HFFc6 (cell line): Measurements from ENCODE around the gene MAST4. TPM values are rescaled to one million over a fixed set of nuclear protein-coding genes. Genes with fewer than 3 reads are reported as not detected.

Source experiments
- DNase-seq: peaks from one replicate; pipeline ENCODE4 v3.0.0-alpha.2; 2018
- H3K27ac Mint-ChIP-seq: 2 replicates; pipeline ENCODE4 v1.8.0; 2020; ENCODE audit warnings: mild to moderate bottlenecking, mixed read lengths
- H3K27me3 Mint-ChIP-seq: 2 replicates; pipeline ENCODE4 v1.8.0; 2021; ENCODE audit warnings: mild to moderate bottlenecking, moderate library complexity, mixed read lengths; ENCODE audit not compliant: insufficient read depth
- H3K36me3 Mint-ChIP-seq: 2 replicates; pipeline ENCODE4 v1.8.0; 2021; ENCODE audit warnings: low read depth, mixed read lengths
- H3K4me1 Mint-ChIP-seq: 2 replicates; pipeline ENCODE4 v1.8.0; 2020; ENCODE audit warnings: low read depth, mixed read lengths
- H3K4me3 Mint-ChIP-seq: 2 replicates; pipeline ENCODE4 v1.8.0; 2020; ENCODE audit warnings: mild to moderate bottlenecking, moderate library complexity, mixed read lengths
- H3K9me3 Mint-ChIP-seq: 2 replicates; pipeline ENCODE4 v1.8.0; 2020; ENCODE audit warnings: mild to moderate bottlenecking, mixed read lengths
- total RNA-seq, 6 experiments: library from RNA; stranded (reverse); fragmentation: NEBNext Ultra II Directional; extraction: Animal tissue kit (Norgen Biotek cat#: 25700); gene quantifications; 2 replicates in 1 of 6; 3 replicates in 5 of 6; pipeline ENCODE4 v1.2.3, GENCODE V29; 2021
- TF ChIP-seq, protein P1 (sequence below): fragments of 200-600 bp; sonication (generic); IDR thresholded peaks from 2 replicates; pipeline ENCODE4 v1.5.0; 2021; ENCODE audit warnings: antibody characterized with exemption, mild to moderate bottlenecking

The MAST4 gene
- total RNA-seq, 6 experiments from 2014 or later, result 3.0 to 5.6 (median 3.9) TPM

DNA sequence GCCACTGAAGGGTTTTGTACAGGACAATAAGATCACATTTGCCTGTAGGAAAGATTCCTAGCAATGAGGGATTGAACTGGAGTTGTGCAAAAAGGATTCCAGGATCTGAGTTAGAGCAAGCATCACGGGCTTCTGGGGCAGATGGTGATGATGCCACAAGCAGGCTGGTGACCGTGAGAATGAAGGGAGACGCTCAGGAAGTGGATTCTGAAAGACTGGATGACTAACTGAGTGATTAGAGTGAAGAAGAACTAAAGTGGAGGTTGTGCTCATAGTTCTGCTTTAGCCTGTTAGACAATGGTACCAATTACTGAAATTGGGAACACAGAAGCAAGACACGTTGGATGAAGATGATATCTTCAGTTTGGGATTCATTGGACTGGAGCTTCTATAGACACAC, 432.2 kb downstream of the MAST4 start:
- Mint-ChIP-seq H3K27ac (no peak overlapping the region), H3K27me3 (peaks cover 3% of the 10 kb centered on the region; the same call in 1 of the 2 replicates), H3K4me1 (peaks cover 50% of the 10 kb centered on the region), H3K4me3 (no peak overlapping the region), H3K9me3 (no peaks in the 10 kb centered on the region), H3K36me3 (no peaks in the 10 kb centered on the region; the same call in 1 of the 2 replicates)
- peak; percentile 16 for DNase-seq
- TF ChIP-seq, protein P1, sequence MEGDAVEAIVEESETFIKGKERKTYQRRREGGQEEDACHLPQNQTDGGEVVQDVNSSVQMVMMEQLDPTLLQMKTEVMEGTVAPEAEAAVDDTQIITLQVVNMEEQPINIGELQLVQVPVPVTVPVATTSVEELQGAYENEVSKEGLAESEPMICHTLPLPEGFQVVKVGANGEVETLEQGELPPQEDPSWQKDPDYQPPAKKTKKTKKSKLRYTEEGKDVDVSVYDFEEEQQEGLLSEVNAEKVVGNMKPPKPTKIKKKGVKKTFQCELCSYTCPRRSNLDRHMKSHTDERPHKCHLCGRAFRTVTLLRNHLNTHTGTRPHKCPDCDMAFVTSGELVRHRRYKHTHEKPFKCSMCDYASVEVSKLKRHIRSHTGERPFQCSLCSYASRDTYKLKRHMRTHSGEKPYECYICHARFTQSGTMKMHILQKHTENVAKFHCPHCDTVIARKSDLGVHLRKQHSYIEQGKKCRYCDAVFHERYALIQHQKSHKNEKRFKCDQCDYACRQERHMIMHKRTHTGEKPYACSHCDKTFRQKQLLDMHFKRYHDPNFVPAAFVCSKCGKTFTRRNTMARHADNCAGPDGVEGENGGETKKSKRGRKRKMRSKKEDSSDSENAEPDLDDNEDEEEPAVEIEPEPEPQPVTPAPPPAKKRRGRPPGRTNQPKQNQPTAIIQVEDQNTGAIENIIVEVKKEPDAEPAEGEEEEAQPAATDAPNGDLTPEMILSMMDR, result no peak

DNA sequence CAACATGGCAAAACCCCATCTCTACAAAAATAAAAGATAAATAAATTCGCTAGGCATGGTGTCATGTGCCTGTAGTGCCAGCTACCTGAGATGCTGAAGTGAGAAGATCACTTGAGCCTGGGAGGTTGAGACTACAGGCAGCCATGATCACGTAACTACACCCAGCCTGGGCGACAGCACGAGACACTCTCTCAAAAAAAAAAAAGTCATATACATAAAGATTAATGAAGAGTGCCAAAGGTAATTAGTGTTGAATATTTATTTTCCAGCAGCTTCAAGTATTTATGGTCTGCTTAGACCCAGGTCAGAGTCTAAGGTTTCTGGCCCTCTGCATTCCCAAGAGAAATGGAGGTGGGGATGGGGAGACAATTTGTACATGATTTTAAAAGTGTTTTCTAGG, 432.7 kb downstream of the MAST4 start:
- Mint-ChIP-seq H3K4me1 (peaks cover 55% of the 10 kb centered on the region), H3K9me3 (no peaks in the 10 kb centered on the region), H3K4me3 (no peak overlapping the region), H3K27ac (no peak overlapping the region), H3K27me3 (peaks cover 3% of the 10 kb centered on the region; the same call in 1 of the 2 replicates), H3K36me3 (no peaks in the 10 kb centered on the region; the same call in 1 of the 2 replicates)
- TF ChIP-seq, protein P1, result no peak
- DNase-seq, result no peak

DNA sequence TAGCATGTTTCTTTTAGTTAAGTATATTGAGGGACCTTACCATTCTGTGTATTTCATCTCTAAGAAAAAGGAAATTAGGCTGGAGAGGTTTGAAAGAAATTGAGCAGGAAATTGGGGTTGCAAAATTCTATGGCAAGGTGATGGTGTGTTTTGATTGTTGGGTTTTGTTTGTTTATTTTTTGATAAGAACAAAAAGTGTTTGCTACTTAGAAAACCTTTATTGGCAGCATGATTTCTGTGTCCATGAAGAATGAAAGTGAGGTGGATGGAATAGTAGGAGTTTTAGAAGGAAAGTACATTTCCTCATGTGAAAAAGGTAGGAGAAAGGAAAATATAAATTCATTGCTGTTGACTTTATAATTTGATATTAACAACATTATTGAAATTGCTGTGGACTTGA, 433.3 kb downstream of the MAST4 start:
- Mint-ChIP-seq H3K27ac (no peak overlapping the region), H3K9me3 (no peaks in the 10 kb centered on the region), H3K4me3 (no peak overlapping the region), H3K27me3 (peaks cover 3% of the 10 kb centered on the region; the same call in 1 of the 2 replicates), H3K4me1 (peaks cover 55% of the 10 kb centered on the region), H3K36me3 (no peaks in the 10 kb centered on the region; the same call in 1 of the 2 replicates)
- no peak for DNase-seq
- TF ChIP-seq, protein P1, result no peak

DNA sequence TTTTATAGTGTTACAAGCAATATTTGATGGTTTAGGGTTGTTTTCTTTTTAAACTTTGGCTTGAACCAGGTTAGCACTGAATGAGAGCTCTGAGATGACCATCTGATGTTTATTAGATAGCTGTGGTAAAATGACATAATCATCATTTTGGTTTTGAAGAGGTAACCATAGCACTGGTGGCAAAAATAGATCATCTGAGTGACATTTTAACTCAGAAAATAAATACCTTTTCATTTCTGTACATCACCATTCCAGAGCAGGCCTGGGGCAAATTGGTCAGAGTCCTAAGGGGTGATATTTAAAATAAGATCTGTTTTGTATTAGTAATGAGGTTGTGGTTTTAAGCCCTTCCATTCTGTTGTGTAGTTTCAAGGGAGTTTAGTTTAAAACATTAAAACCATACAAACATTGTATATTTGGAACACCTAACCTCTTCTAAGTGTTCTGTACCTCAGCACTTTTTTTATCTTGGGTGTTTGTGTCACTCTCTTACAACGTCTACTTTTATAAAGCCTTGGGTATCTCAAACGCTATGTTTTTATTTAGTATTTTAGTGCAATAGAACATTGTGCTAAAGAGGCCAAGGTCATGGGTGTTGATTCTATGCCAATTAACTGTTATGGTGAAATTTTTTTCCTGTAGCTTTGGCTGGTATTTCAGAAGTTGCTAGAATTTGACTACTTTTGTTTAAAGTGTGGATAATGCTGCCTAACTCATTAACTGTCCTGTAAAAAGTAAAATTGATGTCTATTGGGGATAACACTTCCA, 434.3 kb downstream of the MAST4 start:
- peak; percentile 85 for DNase-seq
- Mint-ChIP-seq H3K4me3 (no peak overlapping the region), H3K27ac (peak overlapping the region; percentile 64), H3K4me1 (peaks cover 57% of the 10 kb centered on the region), H3K36me3 (no peaks in the 10 kb centered on the region; the same call in 1 of the 2 replicates), H3K27me3 (peaks cover 3% of the 10 kb centered on the region; the same call in 1 of the 2 replicates), H3K9me3 (no peaks in the 10 kb centered on the region)
- TF ChIP-seq, protein P1, result no peak

DNA sequence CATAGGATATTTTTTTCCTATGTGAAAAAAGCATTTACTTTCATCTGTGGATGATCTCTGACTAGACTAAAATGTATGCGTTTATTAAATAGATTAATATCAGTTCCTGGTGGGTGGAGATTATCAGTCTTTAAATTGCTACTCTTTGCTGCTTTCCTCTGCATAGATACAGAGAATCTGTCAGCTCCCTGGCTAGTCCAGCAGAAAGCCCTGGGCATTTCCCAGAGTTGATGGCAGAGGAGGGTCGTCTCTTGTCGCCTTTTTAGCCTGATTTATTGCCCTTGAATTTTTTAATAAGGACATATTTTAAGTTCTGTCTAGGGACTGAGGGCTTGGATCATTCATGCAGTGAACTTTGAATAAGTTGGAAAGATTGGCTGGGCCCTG, 434.9 kb downstream of the MAST4 start:
- Mint-ChIP-seq H3K4me3 (no peak overlapping the region), H3K27ac (peak overlapping the region; percentile 64), H3K4me1 (peaks cover 61% of the 10 kb centered on the region), H3K36me3 (no peaks in the 10 kb centered on the region; the same call in 1 of the 2 replicates), H3K27me3 (peaks cover 3% of the 10 kb centered on the region; the same call in 1 of the 2 replicates), H3K9me3 (no peaks in the 10 kb centered on the region)
- TF ChIP-seq, protein P1, result no peak
- no peak for DNase-seq
